DMS53 treated with DMSO at 0.1 percent for 48 hours (cell line): ENCODE measurements around the gene GTF2I.
"Not testable (repeated sequence)": the region's sequence is repeated elsewhere in the genome, so short reads cannot be mapped to it uniquely, and the experiment has no call there.

Experiments
- DNase-seq: peaks from one replicate; lab custom pipeline; 2025; ENCODE audit not compliant: unreplicated experiment; lab: John Stamatoyannopoulos, UW

Gene GTF2I

DNA sequence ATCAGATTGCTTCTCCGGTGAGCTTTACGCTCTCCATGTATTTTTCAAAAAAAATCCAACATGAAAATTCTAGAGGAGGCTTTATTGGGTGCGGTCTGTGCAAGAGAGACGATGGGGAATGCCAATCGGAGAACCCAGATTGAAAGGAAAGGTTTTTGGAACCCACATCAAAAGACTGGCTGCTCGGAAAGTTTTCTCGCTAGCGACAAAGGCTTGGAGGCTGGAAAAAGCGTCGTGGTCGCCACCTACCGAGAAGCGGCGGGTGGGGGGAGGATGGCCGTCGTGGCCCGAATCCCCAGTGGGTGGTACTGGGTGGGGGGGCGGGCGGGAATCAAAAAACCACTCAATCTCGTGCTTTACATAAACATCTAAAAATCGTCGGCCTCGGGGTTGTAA lies 1.1 kb upstream of the GTF2I start:
- peak; percentile 49 for DNase-seq

GRCh38 chr7:74656837-74657691 lies 454 bp upstream of the GTF2I start:
- DNase-seq: peak; percentile 95

GRCh38 chr7:74658178-74659004 lies 873 bp downstream of the GTF2I start:
- peak; percentile 90 for DNase-seq

DNA sequence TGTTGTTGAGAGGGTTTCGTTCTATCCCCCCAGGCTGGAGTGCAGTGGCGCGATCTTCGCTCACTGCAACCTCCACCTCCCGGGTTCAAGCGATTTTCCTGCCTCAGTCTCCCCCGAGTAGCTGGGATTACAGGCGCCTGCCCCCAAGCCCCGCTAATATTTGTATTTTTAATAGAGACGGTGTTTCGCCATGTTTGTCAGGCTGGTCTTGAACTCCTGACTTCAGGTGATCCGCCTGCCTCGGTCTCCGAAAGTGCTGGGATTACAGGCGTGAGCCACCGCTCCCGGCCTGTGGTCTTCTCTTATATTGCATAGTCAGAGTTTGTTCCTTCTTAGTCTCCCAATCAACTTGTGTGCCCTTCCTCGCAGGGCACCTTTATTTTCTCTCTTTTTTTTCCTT lies 2.7 kb downstream of the GTF2I start:
- DNase-seq: not testable (repeated sequence)

GRCh38 chr7:74661836-74662794 lies 4.6 kb downstream of the GTF2I start:
- DNase-seq: not testable (repeated sequence)

DNA sequence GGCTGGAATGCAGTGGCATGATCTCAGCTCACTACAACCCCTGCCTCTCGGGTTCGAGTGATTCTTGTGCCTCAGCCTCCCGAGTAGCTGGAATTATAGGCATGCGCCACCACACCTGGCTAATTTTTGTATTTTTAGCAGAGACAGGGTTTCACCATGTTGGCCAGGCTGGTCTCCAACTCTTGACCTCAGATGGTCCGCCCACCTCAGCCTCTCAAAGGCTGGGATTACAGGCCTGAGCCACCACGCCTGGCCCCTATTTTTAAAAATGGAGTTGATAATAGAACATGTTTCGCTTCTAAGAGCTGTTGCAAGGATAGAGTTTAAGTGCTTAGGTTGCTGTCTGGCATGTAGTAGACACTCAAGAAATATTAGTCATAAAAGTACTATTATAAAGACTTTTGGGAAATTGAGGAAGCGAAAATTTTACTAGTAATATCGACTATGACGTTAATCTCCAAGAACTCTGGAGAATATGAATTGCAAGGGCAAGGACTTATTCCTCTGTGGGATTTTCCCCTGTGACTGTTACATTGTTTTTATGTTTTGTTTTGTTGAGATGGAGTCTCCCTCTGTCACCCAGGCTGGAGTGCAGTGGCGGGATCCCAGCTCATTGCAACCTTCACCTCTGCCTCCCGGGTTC lies 7.9 kb downstream of the GTF2I start:
- DNase-seq: no peak

GRCh38 chr7:74667013-74667412 lies 9.5 kb downstream of the GTF2I start:
- not testable (repeated sequence) for DNase-seq

- DNase-seq: not testable (repeated sequence)
Measured at GRCh38 chr7:74667520-74667919, 10.0 kb downstream of the GTF2I start.

- no peak for DNase-seq
Measured at GRCh38 chr7:74671602-74672001, 14.1 kb downstream of the GTF2I start.

DNA sequence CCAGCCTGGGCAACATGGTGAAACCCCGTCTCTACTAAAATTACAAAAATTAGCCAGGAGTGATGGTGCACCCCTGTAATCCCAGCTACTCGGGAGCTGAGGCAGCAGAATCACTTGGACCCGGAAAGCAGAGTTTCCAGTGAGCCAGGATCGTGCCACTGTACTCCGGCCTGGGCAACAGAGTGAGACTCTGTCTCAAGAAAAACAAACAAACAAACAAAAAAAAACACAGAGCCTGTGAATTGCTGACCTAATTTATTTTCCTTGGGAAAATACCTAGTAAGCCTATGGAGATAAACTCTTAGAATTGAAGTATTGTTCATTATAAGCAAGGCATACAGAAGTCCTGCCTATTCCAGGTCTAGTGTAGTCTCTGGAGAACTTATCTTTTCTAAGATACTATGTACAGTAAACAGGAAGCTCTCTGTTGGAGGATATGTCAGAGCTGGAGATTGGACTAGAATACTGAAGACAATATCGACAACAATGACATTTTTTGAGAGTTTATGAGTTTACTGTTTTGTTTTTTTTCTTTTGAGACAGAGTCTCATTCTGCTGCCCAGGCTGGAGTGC lies 14.9 kb downstream of the GTF2I start:
- no peak for DNase-seq

DNA sequence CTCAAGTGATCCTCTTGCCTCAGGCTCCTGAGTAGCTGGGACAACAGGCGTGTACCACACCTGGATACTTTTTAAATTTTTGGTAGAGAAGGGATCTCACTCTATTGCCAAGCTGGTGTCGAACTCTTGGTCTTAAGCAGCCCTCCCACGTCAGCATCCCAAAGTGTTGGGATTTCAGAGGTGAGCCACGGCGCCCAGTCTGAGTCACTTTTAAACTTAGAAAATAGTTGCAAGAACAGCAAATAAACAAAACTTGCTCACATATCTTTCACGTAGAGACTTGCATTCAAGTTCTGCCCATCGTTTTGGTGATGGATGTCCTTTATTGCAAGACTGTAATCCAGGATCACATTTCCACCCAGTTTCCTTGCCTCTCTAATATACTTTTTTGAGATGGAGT lies 16.6 kb downstream of the GTF2I start:
- DNase-seq: no peak

DNA sequence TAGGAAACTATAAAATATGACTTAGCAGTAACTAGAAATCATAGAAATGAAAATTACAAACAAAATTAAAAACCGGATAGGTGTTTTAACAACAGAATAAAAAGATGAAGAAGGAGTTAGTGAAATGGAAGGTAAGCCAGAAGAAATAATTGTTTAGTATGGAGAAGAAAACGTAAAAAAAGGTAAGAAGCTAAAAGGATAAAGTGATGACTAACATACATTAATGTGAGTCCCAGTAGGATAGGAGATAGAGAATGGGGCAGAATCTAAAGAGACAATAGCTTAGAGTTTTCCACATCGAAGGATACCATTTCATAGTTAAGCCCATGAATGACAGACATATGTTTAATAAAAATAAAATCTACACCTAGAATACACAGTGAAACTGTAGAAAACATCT lies 25.3 kb downstream of the GTF2I start:
- DNase-seq: no peak

DNA sequence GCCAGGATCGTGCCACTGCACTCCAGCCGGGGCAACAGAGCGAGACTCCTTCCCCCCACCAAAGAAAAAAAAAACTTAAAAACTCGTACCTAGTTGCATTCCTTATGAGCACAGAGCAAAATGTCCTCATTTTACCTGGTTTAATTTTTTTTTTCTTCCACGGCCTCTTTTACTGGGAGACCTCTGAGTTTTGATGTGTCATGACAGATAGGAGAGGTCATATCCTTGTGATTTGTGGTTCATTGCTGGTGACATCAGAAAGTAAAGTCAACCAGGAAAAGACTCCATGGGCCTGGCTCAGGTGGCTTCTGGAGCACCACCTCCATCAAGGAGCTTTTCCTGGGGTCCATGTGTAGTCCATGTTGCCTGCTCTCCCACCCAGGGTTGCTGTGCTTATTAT lies 26.3 kb downstream of the GTF2I start:
- no peak for DNase-seq

GRCh38 chr7:74684473-74684872 lies 27.0 kb downstream of the GTF2I start:
- DNase-seq: no peak

DNA sequence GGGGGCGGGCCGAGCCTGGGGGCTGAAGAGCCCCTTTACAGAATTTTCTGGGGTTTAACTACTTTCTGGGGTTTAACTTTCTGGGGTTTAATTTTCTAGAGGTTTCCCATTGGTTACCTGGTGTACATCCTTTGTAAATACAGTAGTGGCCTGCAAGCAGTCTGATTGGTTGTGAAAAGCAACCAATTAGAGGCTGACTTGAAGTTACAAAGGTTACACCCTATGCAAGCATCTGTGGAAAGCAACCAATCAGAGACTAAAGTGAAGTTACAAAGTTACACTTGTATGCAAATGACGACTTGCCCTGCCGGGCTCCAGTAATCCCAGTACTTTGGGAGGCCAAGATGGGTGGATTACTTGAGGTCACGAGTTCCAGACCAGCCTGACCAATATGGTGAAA lies 27.4 kb downstream of the GTF2I start:
- no peak for DNase-seq

DNA sequence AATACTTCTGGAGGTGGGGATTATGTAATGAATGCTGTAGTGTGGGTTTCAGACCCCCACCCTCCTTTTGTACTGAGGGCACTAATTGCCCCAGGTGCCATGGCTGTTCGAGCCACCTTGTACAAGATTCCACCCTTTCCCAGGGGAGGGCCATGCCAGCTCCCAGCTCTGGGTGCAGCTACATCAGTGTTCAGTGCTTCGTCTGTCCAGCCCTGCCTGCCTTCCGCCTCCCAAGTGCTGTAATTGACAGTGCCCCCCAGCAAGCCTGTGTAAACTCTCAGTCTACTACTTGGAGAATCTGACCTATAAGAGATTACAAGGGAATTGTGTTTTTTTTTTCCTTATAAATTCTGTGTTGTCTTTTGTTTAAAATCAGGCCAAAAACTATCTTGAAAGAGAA lies 33.0 kb downstream of the GTF2I start:
- no peak for DNase-seq

DNA sequence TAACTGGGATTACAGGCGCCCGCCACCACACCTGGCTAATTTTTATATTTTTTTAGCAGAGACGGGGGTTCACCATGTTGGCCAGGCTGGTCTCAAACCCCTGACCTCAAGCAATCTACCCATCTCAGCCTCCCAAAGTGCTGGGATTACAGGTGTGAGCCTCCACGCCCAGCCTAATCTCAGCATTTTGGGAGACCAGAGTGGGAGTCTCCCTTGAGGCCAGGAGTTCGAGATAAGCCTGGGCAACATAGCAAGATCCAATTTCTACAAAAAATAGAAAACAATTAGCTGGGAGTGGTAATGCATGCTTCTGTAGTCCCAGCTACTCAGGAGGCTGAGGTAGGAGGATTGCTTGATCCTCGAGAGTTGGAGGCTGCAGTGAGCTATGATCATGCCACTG lies 46.9 kb downstream of the GTF2I start:
- not testable (repeated sequence) for DNase-seq

DNA sequence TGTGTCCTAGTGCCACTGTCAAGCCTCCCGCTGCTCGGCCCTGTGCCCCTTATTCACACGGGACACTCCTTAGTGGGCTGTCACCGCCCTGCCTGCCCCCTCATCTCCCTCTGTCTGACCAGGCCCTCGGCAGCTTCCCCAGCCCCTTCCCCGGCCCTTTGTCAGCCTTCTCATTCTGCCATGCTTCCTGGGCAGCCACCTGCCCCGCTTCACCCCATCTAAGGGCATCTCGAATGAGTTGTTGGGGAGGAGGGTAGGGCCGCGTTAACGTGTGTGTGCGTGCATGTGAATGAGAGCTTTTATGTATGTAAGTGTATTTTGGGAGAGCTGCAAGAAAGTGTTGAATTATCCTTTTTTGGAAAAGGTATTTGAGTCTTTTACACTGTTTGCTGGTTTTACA lies 49.7 kb downstream of the GTF2I start:
- DNase-seq: no peak

DNA sequence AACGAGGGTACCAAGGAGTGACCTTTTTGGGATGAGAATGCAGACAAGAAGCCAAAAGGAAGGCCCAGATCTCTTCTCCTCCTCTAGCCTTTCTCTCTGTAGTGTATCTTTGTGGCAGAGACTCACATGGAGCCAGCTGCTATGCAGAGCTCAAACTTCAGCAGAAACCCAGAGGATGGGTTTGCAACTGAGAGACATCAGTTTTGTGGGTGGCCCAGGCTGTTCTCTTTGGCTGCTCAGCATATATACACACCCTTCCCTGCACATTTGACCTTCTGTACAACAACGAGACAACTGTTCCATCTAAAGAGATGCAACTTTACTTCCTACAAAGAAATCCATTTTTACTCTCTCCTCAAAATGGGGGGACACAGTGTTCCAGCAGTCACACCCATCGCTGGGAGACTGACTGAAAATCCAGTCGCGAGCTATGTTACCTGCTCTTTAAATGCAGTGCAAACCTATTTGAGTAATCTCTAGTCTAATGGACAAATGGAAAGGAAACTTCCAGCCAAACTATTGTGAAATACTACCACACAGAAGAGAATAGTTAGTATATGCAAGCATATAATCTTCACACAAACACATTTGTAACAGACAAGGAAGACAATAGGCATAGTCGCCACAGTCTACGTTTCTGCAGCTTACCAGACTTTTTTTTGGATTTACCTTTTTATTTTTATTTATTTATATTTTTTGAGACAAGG lies 51.2 kb downstream of the GTF2I start:
- no peak for DNase-seq
